ENCODE data around the gene SPATA31A5. TPM values are rescaled to one million over a fixed set of nuclear protein-coding genes. Genes with fewer than 3 reads are reported as not detected.
"Not testable (repeated sequence)": the region's sequence is repeated elsewhere in the genome, so short reads cannot be mapped to it uniquely, and the experiment has no call there.

Gene SPATA31A5
- not detected for total RNA-seq

DNA sequence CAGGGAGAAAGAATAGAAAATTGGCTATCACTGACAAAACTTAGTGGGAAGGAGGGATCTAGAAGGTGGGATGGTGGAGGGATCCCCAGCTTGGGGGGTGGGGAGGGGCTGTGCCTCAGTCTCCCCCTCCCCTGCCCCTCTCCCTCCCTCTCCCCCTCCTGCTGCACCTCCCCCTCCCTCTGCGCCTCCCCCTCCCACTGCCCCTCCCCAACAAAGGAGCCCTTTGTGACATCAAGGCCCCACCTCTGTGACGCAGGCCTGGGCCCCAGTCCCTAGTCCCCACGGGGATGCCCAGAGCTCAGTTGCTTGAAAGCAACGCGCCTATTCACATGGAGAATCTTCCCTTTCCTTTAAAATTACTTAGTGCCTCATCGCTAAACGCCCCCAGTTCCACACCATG lies at the start of gene SPATA31A5:
TSS of gene SPATA31A5 (plus strand) at position 301 of the 400 bp plus-strand sequence. CDS start at position 330, 29 bp downstream.
- DNase-seq (ENCODE audit: extremely low spot score in 2 of 2); H3K9me3 ChIP-seq; H3K36me3 ChIP-seq; H3K27ac ChIP-seq; H3K27me3 ChIP-seq; H3K4me3 ChIP-seq; intact Hi-C loops (cut with DNase I); H3K4me1 ChIP-seq: not testable (repeated sequence)

DNA sequence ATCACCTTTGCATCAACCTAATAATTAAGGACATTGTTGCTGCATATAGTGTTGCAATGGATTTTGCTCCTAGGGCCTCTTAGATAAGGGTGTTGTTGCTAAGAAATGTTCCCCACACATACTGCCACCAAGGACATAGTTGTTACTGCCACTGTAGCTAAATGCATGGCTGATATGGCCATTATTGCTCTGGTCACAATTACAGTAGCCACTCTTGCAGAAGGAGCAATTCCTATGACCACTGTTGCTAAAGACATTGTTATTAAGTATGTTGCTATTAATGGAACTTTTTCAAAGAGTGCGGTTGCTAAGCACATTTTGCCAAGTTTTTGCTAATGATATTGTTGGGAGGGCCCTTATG lies 48.8 kb downstream of the SPATA31A5 start:
- H3K27me3 ChIP-seq; intact Hi-C loops (cut with DNase I); DNase-seq (ENCODE audit: extremely low spot score in 2 of 2); H3K36me3 ChIP-seq; H3K9me3 ChIP-seq; H3K27ac ChIP-seq; H3K4me1 ChIP-seq; H3K4me3 ChIP-seq: not testable (repeated sequence)

- H3K4me1 ChIP-seq; DNase-seq (ENCODE audit: extremely low spot score in 2 of 2); H3K27ac ChIP-seq; H3K27me3 ChIP-seq; H3K9me3 ChIP-seq; intact Hi-C loops (cut with DNase I); H3K4me3 ChIP-seq; H3K36me3 ChIP-seq: not testable (repeated sequence)
Measured at GRCh38 chr9:60966382-60966781, 52.2 kb downstream of the SPATA31A5 start.

Small RNA genes lying within 50 kb of the gene (small RNA-seq; reads per million reads assigned to genes)
- not detected for gene AL590491.3

Data from vagina (tissue), 2 donors.